Right atrium auricular region (tissue), 2 donors: Measurements from ENCODE around the gene PHLDA2. TPM values are rescaled to one million over a fixed set of nuclear protein-coding genes. Genes with fewer than 3 reads are reported as not detected.

Experiments used
- DNase-seq: peaks from one replicate; pipeline ENCODE4 v3.0.0-alpha.2; 2019; ENCODE audit warnings: low spot score
- H3K27ac ChIP-seq, 2 donors: fragments of 200-600 bp; sonication (generic); 1 replicate in 1 of 2; 2 replicates in 1 of 2; pipeline ENCODE4 v1.5.1; 2016 to 2019
- H3K27me3 ChIP-seq, 2 donors: fragments of 200-600 bp; sonication (generic); one replicate each; pipeline versions ENCODE4 v1.5.1 to v1.6.0; 2017 to 2019
- H3K36me3 ChIP-seq: fragments of 200-600 bp; sonication (generic); one replicate; pipeline ENCODE4 v1.5.1; 2016
- H3K4me1 ChIP-seq, 2 donors: fragments of 200-600 bp; sonication (generic); one replicate each; pipeline versions ENCODE4 v1.5.1 to v1.6.0; 2017 to 2019
- H3K4me3 ChIP-seq, 2 donors: fragments of 200-600 bp; sonication (generic); 1 replicate in 1 of 2; 2 replicates in 1 of 2; pipeline ENCODE4 v1.5.1; 2017 to 2019; ENCODE audit warnings: mild to moderate bottlenecking in 1 of 2, moderate library complexity in 1 of 2
- H3K9me3 ChIP-seq, 2 donors: fragments of 200-600 bp; sonication (generic); one replicate each; pipeline ENCODE4 v1.5.1; 2019
- total RNA-seq, 2 donors: library from RNA; depleted of rRNA; stranded (reverse); fragments of >200 nt; gene quantifications; one replicate each; pipeline ENCODE4 v1.1.0, GENCODE V29; 2016
- TF ChIP-seq, protein P1 (sequence below), 2 donors: fragments of 200-600 bp; sonication (generic); IDR thresholded peaks; one replicate each; pipeline ENCODE4 v1.5.1; 2019; ENCODE audit warnings: antibody characterized with exemption in 2 of 2

The PHLDA2 gene
- total RNA-seq, 2 donors from 2014 or later, result 1.8 to 2.6 TPM

DNA sequence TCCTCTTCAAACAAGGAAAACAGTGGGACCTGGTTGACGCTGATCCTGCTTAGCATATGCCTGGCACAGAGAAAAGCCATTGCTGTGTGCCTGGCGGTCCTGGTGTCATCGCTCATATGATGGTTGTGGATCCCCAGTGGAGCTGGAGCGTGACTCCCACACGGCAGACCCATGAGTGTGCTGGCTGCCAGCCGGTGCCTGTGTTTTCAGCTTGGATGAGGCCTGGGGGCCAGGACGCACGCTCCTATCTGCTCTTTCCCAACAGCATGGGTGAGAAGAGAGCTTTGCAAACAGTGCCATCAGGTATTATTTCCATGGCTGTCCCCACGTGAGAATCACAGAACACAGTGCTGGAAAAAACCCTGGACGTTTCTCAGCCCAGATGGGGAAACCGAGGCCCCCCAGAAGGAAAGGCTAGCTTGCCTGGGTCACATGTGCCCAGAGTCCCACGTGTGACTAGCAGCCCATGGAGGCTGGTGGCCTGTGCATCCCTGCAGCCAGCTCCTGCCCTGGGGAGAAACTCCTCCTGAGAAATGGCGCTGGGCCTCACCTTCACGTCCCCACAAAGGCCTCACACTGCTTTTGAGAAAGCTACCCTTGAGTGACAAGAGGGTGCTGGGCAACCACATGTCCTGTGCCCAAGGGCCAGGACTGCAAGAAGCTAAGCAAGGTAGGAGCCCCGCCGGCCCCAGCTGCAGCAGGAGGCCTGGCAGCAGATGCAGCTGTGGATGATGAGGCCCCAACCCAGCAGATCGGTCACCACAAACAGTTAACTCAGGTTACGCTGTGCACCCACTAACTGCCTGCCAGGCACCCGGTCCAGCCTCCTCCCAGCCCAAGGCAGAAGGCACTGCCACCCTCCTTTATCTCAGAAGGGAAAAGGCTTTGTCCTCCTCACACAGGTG lies 47.9 kb downstream of the PHLDA2 start:
- H3K4me3 ChIP-seq, result no peak overlapping the region
- H3K27ac ChIP-seq, result no peak overlapping the region
- H3K27me3 ChIP-seq, result no peaks in the 10 kb centered on the region
- peaks cover 0 to 19% of the 10 kb centered on the region in 2 donors for H3K4me1 ChIP-seq
- TF ChIP-seq, protein P1, sequence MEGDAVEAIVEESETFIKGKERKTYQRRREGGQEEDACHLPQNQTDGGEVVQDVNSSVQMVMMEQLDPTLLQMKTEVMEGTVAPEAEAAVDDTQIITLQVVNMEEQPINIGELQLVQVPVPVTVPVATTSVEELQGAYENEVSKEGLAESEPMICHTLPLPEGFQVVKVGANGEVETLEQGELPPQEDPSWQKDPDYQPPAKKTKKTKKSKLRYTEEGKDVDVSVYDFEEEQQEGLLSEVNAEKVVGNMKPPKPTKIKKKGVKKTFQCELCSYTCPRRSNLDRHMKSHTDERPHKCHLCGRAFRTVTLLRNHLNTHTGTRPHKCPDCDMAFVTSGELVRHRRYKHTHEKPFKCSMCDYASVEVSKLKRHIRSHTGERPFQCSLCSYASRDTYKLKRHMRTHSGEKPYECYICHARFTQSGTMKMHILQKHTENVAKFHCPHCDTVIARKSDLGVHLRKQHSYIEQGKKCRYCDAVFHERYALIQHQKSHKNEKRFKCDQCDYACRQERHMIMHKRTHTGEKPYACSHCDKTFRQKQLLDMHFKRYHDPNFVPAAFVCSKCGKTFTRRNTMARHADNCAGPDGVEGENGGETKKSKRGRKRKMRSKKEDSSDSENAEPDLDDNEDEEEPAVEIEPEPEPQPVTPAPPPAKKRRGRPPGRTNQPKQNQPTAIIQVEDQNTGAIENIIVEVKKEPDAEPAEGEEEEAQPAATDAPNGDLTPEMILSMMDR (IDR thresholded peaks at IDR 0.05), result no peak
- no peaks in the 10 kb centered on the region for H3K9me3 ChIP-seq
- peaks cover 4% of the 10 kb centered on the region for H3K36me3 ChIP-seq
- DNase-seq, result no peak

DNA sequence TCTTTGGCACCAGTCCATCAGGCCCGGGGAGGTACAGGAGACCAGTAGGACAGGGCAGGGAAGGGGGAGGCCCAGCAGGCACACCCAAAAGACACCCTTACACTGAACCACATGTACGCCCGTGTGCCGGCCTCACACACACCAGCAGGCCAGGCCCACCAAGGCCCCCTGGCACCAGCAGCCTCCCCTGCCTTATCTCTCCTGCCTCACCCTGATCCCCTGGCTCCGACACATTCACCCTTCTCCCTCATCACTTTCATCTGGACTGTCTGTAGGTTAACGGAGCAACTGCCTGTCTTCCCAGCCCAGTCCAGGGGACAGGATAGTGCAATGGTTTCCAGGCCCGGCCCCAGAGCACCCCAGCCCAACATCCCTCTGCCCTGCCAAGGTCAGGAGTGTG lies 48.6 kb downstream of the PHLDA2 start:
- Histone ChIP-seq H3K9me3 (no peaks in the 10 kb centered on the region), H3K4me1 (peaks cover 0 to 16% of the 10 kb centered on the region in 2 donors), H3K27me3 (no peaks in the 10 kb centered on the region), H3K27ac (no peak overlapping the region), H3K4me3 (no peak overlapping the region), H3K36me3 (peaks cover 4% of the 10 kb centered on the region)
- TF ChIP-seq, protein P1 (IDR thresholded peaks at IDR 0.05), result no peak
- no peak for DNase-seq

- Histone ChIP-seq H3K27ac (no peak overlapping the region), H3K36me3 (peaks cover 4% of the 10 kb centered on the region), H3K27me3 (no peaks in the 10 kb centered on the region), H3K4me1 (peaks cover 0 to 10% of the 10 kb centered on the region in 2 donors), H3K9me3 (no peaks in the 10 kb centered on the region), H3K4me3 (no peak overlapping the region)
- DNase-seq, result no peak
- TF ChIP-seq, protein P1 (IDR thresholded peaks at IDR 0.05), result no peak
Measured at GRCh38 chr11:2878782-2879181, 50.4 kb downstream of the PHLDA2 start.

Other genes with a start within 250 kb of the PHLDA2 start
- under 1 TPM; 0.35 to 0.37 TPM for gene KCNQ1OT1, start 229.4 kb downstream of the PHLDA2 start, total RNA-seq
- 10 to 100 TPM; 17.2 to 28.7 TPM for gene CDKN1C, start 43.6 kb downstream of the PHLDA2 start, total RNA-seq
- 100 to 1,000 TPM in 1 of 2 donors, 10 to 100 TPM in 1; 79.2 to 128 TPM for gene NAP1L4, start 62.9 kb upstream of the PHLDA2 start, total RNA-seq
- 10 to 100 TPM; 12.2 to 15.3 TPM for gene CARS1, start 128.0 kb upstream of the PHLDA2 start, total RNA-seq
- gene OSBPL5, start 235.9 kb upstream of the PHLDA2 start, total RNA-seq, result 10 to 100 TPM; 11.1 to 17.8 TPM